SU-DHL-6 (cell line): ENCODE measurements around the gene PODXL2.
A peak's percentile ranks its signal among the peaks of the same experiment; 100 is the strongest.

Experiments used
- EZH2phosphoT487 ChIP-seq: fragments of 200-600 bp; sonication (generic), shearing (Covaris generic); conservative IDR thresholded peaks from 2 replicates; pipeline ENCODE4 v1.6.1; 2018; ENCODE audit warnings: mild to moderate bottlenecking, antibody characterized with exemption, low read length, moderate library complexity, mixed read lengths
- TF ChIP-seq, protein P1 (sequence below): fragments of 200-600 bp; sonication (generic); IDR thresholded peaks from one replicate; pipeline ENCODE4 v1.5.1; 2017; ENCODE audit warnings: antibody characterized with exemption, mild to moderate bottlenecking, low read length, moderate library complexity; ENCODE audit not compliant: insufficient read depth, poor library complexity, severe bottlenecking

DNA sequence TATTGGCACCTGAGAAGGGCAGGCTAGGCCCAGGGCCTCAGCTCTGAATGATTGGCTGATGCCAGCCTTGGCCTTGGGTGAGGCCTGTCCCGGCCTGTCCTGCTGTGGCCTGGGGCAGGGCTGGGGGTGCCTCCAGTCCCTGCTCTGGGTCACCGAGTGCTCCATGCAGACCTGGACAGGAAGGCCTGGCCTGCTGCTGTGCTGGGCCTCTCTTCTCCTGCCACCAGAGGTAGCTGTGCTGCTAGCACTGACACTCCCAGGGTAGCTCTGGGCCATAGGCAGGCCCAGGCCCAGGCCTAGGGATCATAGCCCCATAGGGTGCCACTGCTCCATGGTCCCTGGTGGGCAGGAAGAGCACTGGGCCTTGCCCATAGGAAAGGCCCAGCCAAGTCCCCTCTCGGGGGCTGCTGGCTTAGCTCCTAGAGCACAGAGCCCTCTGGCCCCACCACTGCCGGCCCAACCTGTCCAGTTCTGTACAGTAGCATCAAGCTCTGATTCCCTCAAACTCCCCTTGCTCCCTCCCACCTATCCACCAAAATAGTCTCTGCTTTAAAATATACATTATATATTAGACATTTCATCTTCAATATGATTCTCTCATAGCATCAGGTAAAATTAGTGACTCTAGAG, 62.0 kb downstream of the PODXL2 start:
- TF ChIP-seq, protein P1, sequence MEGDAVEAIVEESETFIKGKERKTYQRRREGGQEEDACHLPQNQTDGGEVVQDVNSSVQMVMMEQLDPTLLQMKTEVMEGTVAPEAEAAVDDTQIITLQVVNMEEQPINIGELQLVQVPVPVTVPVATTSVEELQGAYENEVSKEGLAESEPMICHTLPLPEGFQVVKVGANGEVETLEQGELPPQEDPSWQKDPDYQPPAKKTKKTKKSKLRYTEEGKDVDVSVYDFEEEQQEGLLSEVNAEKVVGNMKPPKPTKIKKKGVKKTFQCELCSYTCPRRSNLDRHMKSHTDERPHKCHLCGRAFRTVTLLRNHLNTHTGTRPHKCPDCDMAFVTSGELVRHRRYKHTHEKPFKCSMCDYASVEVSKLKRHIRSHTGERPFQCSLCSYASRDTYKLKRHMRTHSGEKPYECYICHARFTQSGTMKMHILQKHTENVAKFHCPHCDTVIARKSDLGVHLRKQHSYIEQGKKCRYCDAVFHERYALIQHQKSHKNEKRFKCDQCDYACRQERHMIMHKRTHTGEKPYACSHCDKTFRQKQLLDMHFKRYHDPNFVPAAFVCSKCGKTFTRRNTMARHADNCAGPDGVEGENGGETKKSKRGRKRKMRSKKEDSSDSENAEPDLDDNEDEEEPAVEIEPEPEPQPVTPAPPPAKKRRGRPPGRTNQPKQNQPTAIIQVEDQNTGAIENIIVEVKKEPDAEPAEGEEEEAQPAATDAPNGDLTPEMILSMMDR, result peak; percentile 11
- no peak for TF ChIP-seq EZH2phosphoT487
